HPDE6-E6E7 (cell line): ENCODE results near the gene TBC1D5.

Experiments used
- DNase-seq: peaks from one replicate; pipeline ENCODE4 v3.0.0; 2011; ENCODE audit warnings: missing footprints; ENCODE audit errors: extremely low spot score

The TBC1D5 gene

GRCh38 chr3:17349093-17349492 lies 393.3 kb downstream of the TBC1D5 start:
- DNase-seq: no peak

- DNase-seq: no peak
Observed at GRCh38 chr3:17342119-17342518, 400.3 kb downstream of the TBC1D5 start.

GRCh38 chr3:17340693-17341092 lies 401.7 kb downstream of the TBC1D5 start:
- DNase-seq: no peak

- DNase-seq: no peak
Observed at GRCh38 chr3:17340261-17340660, 402.2 kb downstream of the TBC1D5 start.

GRCh38 chr3:17339132-17339575 lies 403.3 kb downstream of the TBC1D5 start:
- no peak for DNase-seq

GRCh38 chr3:17336291-17336690 lies 406.1 kb downstream of the TBC1D5 start:
- DNase-seq: no peak

- no peak for DNase-seq
Observed at GRCh38 chr3:17333893-17334292, 408.5 kb downstream of the TBC1D5 start.

GRCh38 chr3:17333446-17333845 lies 409.0 kb downstream of the TBC1D5 start:
- DNase-seq: no peak

- no peak for DNase-seq
Observed at GRCh38 chr3:17330660-17331059, 411.8 kb downstream of the TBC1D5 start.

- no peak for DNase-seq
Observed at GRCh38 chr3:17329927-17330326, 412.5 kb downstream of the TBC1D5 start.

- no peak for DNase-seq
Observed at GRCh38 chr3:17322106-17322793, 420.2 kb downstream of the TBC1D5 start.

- no peak for DNase-seq
Observed at GRCh38 chr3:17320266-17320665, 422.2 kb downstream of the TBC1D5 start.

- DNase-seq: no peak
Observed at GRCh38 chr3:17315897-17316296, 426.5 kb downstream of the TBC1D5 start.

- no peak for DNase-seq
Observed at GRCh38 chr3:17314171-17314570, 428.3 kb downstream of the TBC1D5 start.

GRCh38 chr3:17313746-17314145 lies 428.7 kb downstream of the TBC1D5 start:
- DNase-seq: no peak

- DNase-seq: no peak
Observed at GRCh38 chr3:17310983-17311382, 431.4 kb downstream of the TBC1D5 start.

- no peak for DNase-seq
Observed at GRCh38 chr3:17307887-17308286, 434.5 kb downstream of the TBC1D5 start.

GRCh38 chr3:17307482-17307881 lies 434.9 kb downstream of the TBC1D5 start:
- DNase-seq: no peak

- no peak for DNase-seq
Observed at GRCh38 chr3:17304969-17305368, 437.5 kb downstream of the TBC1D5 start.

GRCh38 chr3:17302774-17303173 lies 439.7 kb downstream of the TBC1D5 start:
- no peak for DNase-seq

- no peak for DNase-seq
Observed at GRCh38 chr3:17302170-17302569, 440.3 kb downstream of the TBC1D5 start.

- no peak for DNase-seq
Observed at GRCh38 chr3:17301271-17301670, 441.2 kb downstream of the TBC1D5 start.

- no peak for DNase-seq
Observed at GRCh38 chr3:17300441-17300840, 442.0 kb downstream of the TBC1D5 start.

GRCh38 chr3:17298038-17298437 lies 444.4 kb downstream of the TBC1D5 start:
- no peak for DNase-seq
